B cell (primary cell): ENCODE results near the gene MRAS. TPM values are rescaled to one million over a fixed set of nuclear protein-coding genes. Genes with fewer than 3 reads are reported as not detected.

ENCODE experiments used
- ATAC-seq: fragments of 200-7000 bp; cut with Tn5 transposase; one replicate; pipeline ENCODE4 v1.10.0; 2021; ENCODE audit warnings: low read depth, mild to moderate bottlenecking, moderate number of reproducible peaks, moderate library complexity
- CTCF ChIA-PET: fragments of 350-600 bp; sonication (Branson Sonifier 250); formaldehyde crosslinking; loops from one replicate; lab custom pipeline; 2021; ENCODE audit warnings: antibody characterized with exemption, inconsistent platforms; lab: Charles Lee
- POLR2A ChIA-PET: fragments of 350-600 bp; sonication (Branson Sonifier 250); formaldehyde crosslinking; loops from one replicate; lab custom pipeline; 2021; ENCODE audit warnings: antibody characterized with exemption; lab: Charles Lee
- DNase-seq: peaks from one replicate; pipeline ENCODE4 v3.0.0; 2013
- H2AFZ ChIP-seq: 2 replicates; pipeline ENCODE4 v1.6.1; 2012; ENCODE audit warnings: mild to moderate bottlenecking, low read depth, low read length; ENCODE audit not compliant: insufficient read depth, poor library complexity, severe bottlenecking
- H3K27ac ChIP-seq, 2 donors: 1 replicate in 1 of 2; 2 replicates in 1 of 2; pipeline ENCODE4 v1.5.1; 2012 to 2013; ENCODE audit warnings: low read length in 2 of 2, mild to moderate bottlenecking in 2 of 2, moderate library complexity in 1 of 2
- H3K27me3 ChIP-seq, 4 experiments: fragments of 200-600 bp in 1 of 4; sonication (generic) in 1 of 4; replicated peaks in 1 of 4; 1 replicate in 2 of 4; 2 replicates in 2 of 4; pipeline versions ENCODE4 v1.6.1 to v1.7.0; 2013 to 2016; ENCODE audit warnings: low read length in 3 of 4, mild to moderate bottlenecking in 2 of 4, mixed read lengths in 1 of 4, moderate library complexity in 1 of 4; ENCODE audit not compliant: insufficient read depth in 4 of 4, control insufficient read depth in 3 of 4; ENCODE audit errors: control extremely low read depth in 1 of 4
- H3K36me3 ChIP-seq, 2 experiments: replicated peaks in 1 of 2; 1 replicate in 1 of 2; 2 replicates in 1 of 2; pipeline versions ENCODE4 v1.6.1 to v1.7.1; 2013; ENCODE audit warnings: low read length in 1 of 2; ENCODE audit not compliant: insufficient read depth in 2 of 2, control insufficient read depth in 1 of 2; ENCODE audit errors: control extremely low read depth in 1 of 2, extremely low read depth in 1 of 2
- H3K4me1 ChIP-seq, 2 donors: fragments of 200-600 bp in 1 of 2; sonication (generic) in 1 of 2; 1 replicate in 1 of 2; 2 replicates in 1 of 2; pipeline versions ENCODE4 v1.5.1 to v1.6.1; 2013 to 2017; ENCODE audit warnings: low read length in 2 of 2; ENCODE audit not compliant: control insufficient read depth in 2 of 2, insufficient read depth in 2 of 2
- H3K4me2 ChIP-seq: replicated peaks from 2 replicates; pipeline ENCODE3; 2012; ENCODE audit warnings: mild to moderate bottlenecking, low read depth, low read length; ENCODE audit not compliant: poor library complexity, severe bottlenecking
- H3K4me3 ChIP-seq, 5 experiments: fragments of 200-600 bp in 1 of 5; sonication (generic) in 1 of 5; 1 replicate in 3 of 5; 2 replicates in 2 of 5; pipeline versions ENCODE4 v1.5.1 to v1.7.0; 2011 to 2016; ENCODE audit warnings: low read length in 4 of 5, mild to moderate bottlenecking in 4 of 5, low read depth in 2 of 5, control low read depth in 1 of 5, moderate library complexity in 1 of 5; ENCODE audit not compliant: insufficient read depth in 1 of 5; ENCODE audit errors: control extremely low read depth in 1 of 5, extremely low read depth in 1 of 5
- H3K79me2 ChIP-seq: fragments of 200-600 bp; sonication (generic); one replicate; pipeline ENCODE4 v1.6.0; 2016; ENCODE audit warnings: low read length; ENCODE audit not compliant: control insufficient read depth, insufficient read depth
- H3K9ac ChIP-seq: fragments of 200-600 bp; sonication (generic); 2 replicates; pipeline ENCODE4 v1.6.1; 2017; ENCODE audit warnings: mild to moderate bottlenecking, low read length, moderate library complexity
- H3K9me3 ChIP-seq, 3 donors: one replicate each; pipeline versions ENCODE4 v1.6.1 to v1.7.1; 2013; ENCODE audit warnings: low read length in 2 of 3; ENCODE audit not compliant: control insufficient read depth in 2 of 3, insufficient read depth in 1 of 3; ENCODE audit errors: control extremely low read depth in 1 of 3
- H4K20me1 ChIP-seq: 2 replicates; pipeline ENCODE4 v1.6.0; 2012; ENCODE audit warnings: mild to moderate bottlenecking, low read length; ENCODE audit not compliant: insufficient read depth, control insufficient read depth, poor library complexity, severe bottlenecking
- H3K27ac Mint-ChIP-seq: one replicate; pipeline ENCODE4 v1.8.0; 2021; ENCODE audit warnings: mixed read lengths
- H3K27me3 Mint-ChIP-seq: one replicate; pipeline ENCODE4 v1.8.0; 2021; ENCODE audit warnings: mixed read lengths
- H3K4me1 Mint-ChIP-seq: one replicate; pipeline ENCODE4 v1.8.0; 2021; ENCODE audit warnings: mixed read lengths
- H3K4me3 Mint-ChIP-seq: one replicate; pipeline ENCODE4 v1.8.0; 2021; ENCODE audit warnings: mixed read lengths
- H3K9me3 Mint-ChIP-seq: one replicate; pipeline ENCODE4 v1.8.0; 2022; ENCODE audit warnings: mixed read lengths; ENCODE audit not compliant: insufficient read depth
- EZH2 ChIP-seq: IDR thresholded peaks from 2 replicates; pipeline ENCODE4 v1.6.1; 2012; ENCODE audit warnings: borderline replicate concordance, low read depth, mild to moderate bottlenecking, moderate library complexity, low read length; ENCODE audit not compliant: insufficient read depth, poor library complexity, severe bottlenecking
- WGBS: methylation state at CpG from one replicate; pipeline ENCODE4 v1.1.5; 2013; ENCODE audit warnings: missing lambda C conversion rate; ENCODE audit not compliant: insufficient coverage; 5-methylcytosine and 5-hydroxymethylcytosine counted together
- intact Hi-C: fragments of 100-400 bp; cut with micrococcal nuclease; formaldehyde crosslinking; loops from one replicate; pipeline ENCODE4 v1.10.0; 2022
- polyA plus RNA-seq: library from polyadenylated mRNA; depleted of rRNA; stranded (reverse); fragments of >200 nt; gene quantifications from 2 replicates; pipeline ENCODE4 v1.2.3, GENCODE V29; 2012
- total RNA-seq, 2 donors: library from RNA; stranded (reverse); fragments of 120-200 nt in 1 of 2; gene quantifications; 1 replicate in 1 of 2; 2 replicates in 1 of 2; pipeline versions ENCODE4 v1.2.3 to v1.2.4, GENCODE V29; 2013 to 2022
- TF ChIP-seq, protein P1 (sequence below): fragments of 200-600 bp; IDR thresholded peaks from one replicate; pipeline ENCODE4 v1.8.0; 2022; ENCODE audit warnings: antibody characterized with exemption, mild to moderate bottlenecking

MRAS gene
- total and polyA plus RNA-seq, 2 donors (not counting 1 experiment from before 2014, with no cell fraction given): 0.03 to 0.22 TPM

DNA sequence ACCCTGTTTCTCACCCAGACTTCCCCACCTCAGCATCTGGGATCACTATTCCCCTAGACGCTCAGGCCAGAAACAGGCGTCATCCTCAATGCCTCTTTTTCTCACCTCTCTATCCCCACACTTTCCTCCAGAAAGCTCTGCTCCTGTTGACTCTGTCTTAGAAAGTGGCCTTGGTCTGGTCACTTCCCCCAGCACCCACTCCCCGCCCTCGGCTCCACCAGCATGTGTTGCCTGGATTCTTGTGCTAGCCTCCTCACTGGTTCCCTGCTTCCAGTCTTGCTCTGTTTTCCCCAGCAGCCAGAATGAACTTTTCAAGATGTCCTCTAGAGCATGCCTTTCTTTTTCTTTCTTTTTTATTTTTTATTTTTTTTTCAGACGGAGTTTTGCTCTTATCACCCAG lies 46.3 kb downstream of the MRAS start:
- Histone ChIP-seq H2AFZ (no peak overlapping the region), H3K4me3 (no peak overlapping the region), H3K36me3 (no peaks in the 10 kb centered on the region), H4K20me1 (no peaks in the 10 kb centered on the region), H3K4me2 (no peak overlapping the region), H3K9ac (no peak overlapping the region), H3K79me2 (no peaks in the 10 kb centered on the region), H3K27ac (no peak overlapping the region), H3K4me1 (no peaks in the 10 kb centered on the region), H3K9me3 (no peaks in the 10 kb centered on the region), H3K27me3 (peaks cover 0 to 4% (median 2%) of the 10 kb centered on the region in 4 experiments)
- WGBS: 94% methylated on average over 5 of the region's 5 CpGs
- DNase-seq: no peak
- ATAC-seq: no peak
- Mint-ChIP-seq H3K27me3 (peaks cover 44% of the 10 kb centered on the region), H3K4me1 (no peaks in the 10 kb centered on the region), H3K4me3 (no peak overlapping the region), H3K9me3 (no peaks in the 10 kb centered on the region), H3K27ac (no peak overlapping the region)
- no peak for TF ChIP-seq EZH2
- TF ChIP-seq, protein P1, sequence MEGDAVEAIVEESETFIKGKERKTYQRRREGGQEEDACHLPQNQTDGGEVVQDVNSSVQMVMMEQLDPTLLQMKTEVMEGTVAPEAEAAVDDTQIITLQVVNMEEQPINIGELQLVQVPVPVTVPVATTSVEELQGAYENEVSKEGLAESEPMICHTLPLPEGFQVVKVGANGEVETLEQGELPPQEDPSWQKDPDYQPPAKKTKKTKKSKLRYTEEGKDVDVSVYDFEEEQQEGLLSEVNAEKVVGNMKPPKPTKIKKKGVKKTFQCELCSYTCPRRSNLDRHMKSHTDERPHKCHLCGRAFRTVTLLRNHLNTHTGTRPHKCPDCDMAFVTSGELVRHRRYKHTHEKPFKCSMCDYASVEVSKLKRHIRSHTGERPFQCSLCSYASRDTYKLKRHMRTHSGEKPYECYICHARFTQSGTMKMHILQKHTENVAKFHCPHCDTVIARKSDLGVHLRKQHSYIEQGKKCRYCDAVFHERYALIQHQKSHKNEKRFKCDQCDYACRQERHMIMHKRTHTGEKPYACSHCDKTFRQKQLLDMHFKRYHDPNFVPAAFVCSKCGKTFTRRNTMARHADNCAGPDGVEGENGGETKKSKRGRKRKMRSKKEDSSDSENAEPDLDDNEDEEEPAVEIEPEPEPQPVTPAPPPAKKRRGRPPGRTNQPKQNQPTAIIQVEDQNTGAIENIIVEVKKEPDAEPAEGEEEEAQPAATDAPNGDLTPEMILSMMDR: no peak
- ChIA-PET CTCF (no interaction called here), POLR2A (no interaction called here)
- intact Hi-C loops: no loop called here

DNA sequence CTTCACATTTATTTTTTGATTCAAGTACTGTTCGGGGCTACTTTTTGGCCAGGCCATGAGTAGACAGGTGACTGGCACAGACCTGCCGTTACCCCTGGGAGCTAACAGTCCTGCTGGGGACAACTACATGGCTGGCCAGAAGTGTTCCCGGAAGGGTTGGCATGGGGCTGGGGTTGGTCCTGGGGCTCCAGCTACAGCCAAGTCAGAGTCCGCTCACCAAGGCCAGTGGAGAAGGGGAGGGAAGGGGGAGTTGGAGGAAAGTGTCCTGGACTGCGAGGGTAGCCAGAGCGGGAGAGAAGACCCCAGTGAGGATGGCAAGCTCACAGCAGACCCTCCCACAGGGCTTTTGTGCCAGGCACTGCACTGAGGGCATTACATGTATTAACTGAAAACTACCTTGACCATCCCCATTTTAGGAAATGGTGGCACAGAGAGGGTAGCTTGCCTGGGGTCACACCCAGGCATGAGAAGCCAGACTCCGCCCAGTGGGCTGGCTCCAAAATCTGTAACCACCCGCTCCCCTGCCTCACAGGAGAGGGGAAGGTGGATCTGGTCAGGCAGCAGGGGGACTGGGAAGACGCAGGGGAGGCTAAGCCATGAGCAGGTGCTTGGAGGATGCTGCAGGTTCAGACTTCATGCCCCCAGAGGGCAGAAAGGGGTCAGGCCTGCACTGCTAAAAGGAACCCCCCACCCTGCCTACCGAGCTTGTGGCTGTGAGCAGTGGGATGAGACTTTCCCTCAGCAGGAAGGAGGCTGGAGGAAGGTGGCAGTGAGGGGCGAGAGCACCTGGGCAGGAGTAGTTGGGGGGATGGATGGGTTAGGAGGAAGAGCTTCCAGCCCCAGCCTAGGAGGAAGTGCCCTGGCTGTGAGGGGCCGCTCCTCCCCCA lies 47.7 kb downstream of the MRAS start:
- no peak overlapping the region for H3K9ac ChIP-seq
- 88% methylated on average over 10 of the region's 12 CpGs for WGBS
- H3K9me3 ChIP-seq: no peaks in the 10 kb centered on the region
- H3K27me3 Mint-ChIP-seq: peaks cover 44% of the 10 kb centered on the region
- H3K4me3 ChIP-seq: no peak overlapping the region
- H4K20me1 ChIP-seq: no peaks in the 10 kb centered on the region
- H2AFZ ChIP-seq: no peak overlapping the region
- ATAC-seq (no peak), DNase-seq (no peak)
- POLR2A ChIA-PET: no interaction called here
- H3K27ac Mint-ChIP-seq: no peak overlapping the region
- no peaks in the 10 kb centered on the region for H3K4me1 Mint-ChIP-seq
- no peak overlapping the region for H3K4me3 Mint-ChIP-seq
- H3K36me3 ChIP-seq: no peaks in the 10 kb centered on the region
- H3K27ac ChIP-seq: no peak overlapping the region
- no peak for TF ChIP-seq EZH2
- TF ChIP-seq, protein P1: no peak
- H3K9me3 Mint-ChIP-seq: no peaks in the 10 kb centered on the region
- H3K4me2 ChIP-seq: no peak overlapping the region
- CTCF ChIA-PET: interaction anchor here (1.1 to 1.5 kb wide), 2 partner anchors 22 to 526 kb away, joined by 3 read pairs; no protein-coding TSS in a partner anchor
- no peaks in the 10 kb centered on the region for H3K4me1 ChIP-seq
- intact Hi-C loops: no loop called here
- H3K27me3 ChIP-seq: peaks cover 0 to 6% (median 3%) of the 10 kb centered on the region in 4 experiments
- H3K79me2 ChIP-seq: no peaks in the 10 kb centered on the region
